CMK (cell line): ENCODE measurements around the gene ADAMTS7.
"Not testable (repeated sequence)": the region's sequence is repeated elsewhere in the genome, so short reads cannot be mapped to it uniquely, and the experiment has no call there.

Source experiments
- DNase-seq: peaks from one replicate; pipeline ENCODE4 v3.0.0-alpha.2; 2010; ENCODE audit warnings: low read depth

The ADAMTS7 gene

GRCh38 chr15:78811124-78811824, at the start of gene ADAMTS7:
Gene ADAMTS7, minus strand, starts transcription at chr15:78811464. Its CDS starts 244 bp downstream, at chr15:78811220.
- DNase-seq = no peak

GRCh38 chr15:78859971-78860719, 48.9 kb upstream of the ADAMTS7 start:
- DNase-seq = peak; percentile 73

- no peak for DNase-seq
Observed at GRCh38 chr15:78855746-78856145, 44.5 kb upstream of the ADAMTS7 start.

- DNase-seq = no peak
Observed at GRCh38 chr15:78854833-78855372, 43.6 kb upstream of the ADAMTS7 start.

GRCh38 chr15:78853500-78853899, 42.2 kb upstream of the ADAMTS7 start:
- DNase-seq = no peak

- DNase-seq = no peak
Observed at GRCh38 chr15:78850941-78851755, 39.9 kb upstream of the ADAMTS7 start.

- DNase-seq = no peak
Observed at GRCh38 chr15:78850352-78850751, 39.1 kb upstream of the ADAMTS7 start.

- not testable (repeated sequence) for DNase-seq
Observed at GRCh38 chr15:78847387-78847906, 36.2 kb upstream of the ADAMTS7 start.

GRCh38 chr15:78846906-78847305, 35.6 kb upstream of the ADAMTS7 start:
- DNase-seq = not testable (repeated sequence)

- DNase-seq = no peak
Observed at GRCh38 chr15:78842519-78842918, 31.3 kb upstream of the ADAMTS7 start.

GRCh38 chr15:78841891-78842290, 30.6 kb upstream of the ADAMTS7 start:
- no peak for DNase-seq

- DNase-seq = no peak
Observed at GRCh38 chr15:78841376-78841706, 30.1 kb upstream of the ADAMTS7 start.

GRCh38 chr15:78840661-78841375, 29.6 kb upstream of the ADAMTS7 start:
- DNase-seq = peak; percentile 8

GRCh38 chr15:78839151-78839550, 27.9 kb upstream of the ADAMTS7 start:
- DNase-seq = not testable (repeated sequence)

GRCh38 chr15:78838489-78838888, 27.2 kb upstream of the ADAMTS7 start:
- no peak for DNase-seq

GRCh38 chr15:78837543-78837942, 26.3 kb upstream of the ADAMTS7 start:
- no peak for DNase-seq

- no peak for DNase-seq
Observed at GRCh38 chr15:78837131-78837530, 25.9 kb upstream of the ADAMTS7 start.

- no peak for DNase-seq
Observed at GRCh38 chr15:78836333-78836732, 25.1 kb upstream of the ADAMTS7 start.

GRCh38 chr15:78831229-78832207, 20.3 kb upstream of the ADAMTS7 start:
- DNase-seq = no peak

- DNase-seq = no peak
Observed at GRCh38 chr15:78830514-78831228, 19.4 kb upstream of the ADAMTS7 start.
